Uterus (tissue), 2 donors: ENCODE measurements around the gene SMIM41.

Experiments used
- POLR2A ChIP-seq, 2 donors: fragments of 450-650 bp; IDR thresholded peaks; one replicate each; pipeline ENCODE4 v1.6.1; 2016; ENCODE audit warnings: antibody characterized with exemption in 2 of 2, mild to moderate bottlenecking in 1 of 2, moderate library complexity in 1 of 2
- TF ChIP-seq, protein P1 (sequence below), 4 experiments: fragments of 200-600 bp in 2 of 4; fragments of 450-650 bp in 2 of 4; sonication (generic) in 2 of 4; IDR thresholded peaks; one replicate each; pipeline ENCODE4 v1.5.1; 2016 to 2019; ENCODE audit warnings: antibody characterized with exemption in 4 of 4, mild to moderate bottlenecking in 2 of 4, moderate library complexity in 1 of 4

DNA sequence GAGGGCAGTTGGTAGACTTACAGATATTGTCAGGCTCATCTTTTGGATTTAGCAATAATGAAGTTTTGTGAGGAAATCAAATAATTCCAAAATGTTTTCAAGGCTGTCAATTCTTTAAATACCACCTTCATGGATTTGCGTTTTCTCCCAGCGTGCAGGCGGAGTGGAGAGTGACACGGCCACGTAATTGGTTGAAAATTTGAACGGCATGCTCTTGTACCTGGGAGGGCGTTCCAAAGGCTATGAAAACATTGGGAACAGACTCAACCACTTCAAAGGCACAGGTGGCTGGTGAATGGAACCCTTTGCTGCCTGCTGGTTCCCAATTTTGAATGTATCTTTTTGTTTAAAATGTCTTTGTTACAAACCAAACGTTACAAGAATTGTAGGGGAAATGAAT is 12.4 kb downstream of the SMIM41 start:
- TF ChIP-seq, protein P1, sequence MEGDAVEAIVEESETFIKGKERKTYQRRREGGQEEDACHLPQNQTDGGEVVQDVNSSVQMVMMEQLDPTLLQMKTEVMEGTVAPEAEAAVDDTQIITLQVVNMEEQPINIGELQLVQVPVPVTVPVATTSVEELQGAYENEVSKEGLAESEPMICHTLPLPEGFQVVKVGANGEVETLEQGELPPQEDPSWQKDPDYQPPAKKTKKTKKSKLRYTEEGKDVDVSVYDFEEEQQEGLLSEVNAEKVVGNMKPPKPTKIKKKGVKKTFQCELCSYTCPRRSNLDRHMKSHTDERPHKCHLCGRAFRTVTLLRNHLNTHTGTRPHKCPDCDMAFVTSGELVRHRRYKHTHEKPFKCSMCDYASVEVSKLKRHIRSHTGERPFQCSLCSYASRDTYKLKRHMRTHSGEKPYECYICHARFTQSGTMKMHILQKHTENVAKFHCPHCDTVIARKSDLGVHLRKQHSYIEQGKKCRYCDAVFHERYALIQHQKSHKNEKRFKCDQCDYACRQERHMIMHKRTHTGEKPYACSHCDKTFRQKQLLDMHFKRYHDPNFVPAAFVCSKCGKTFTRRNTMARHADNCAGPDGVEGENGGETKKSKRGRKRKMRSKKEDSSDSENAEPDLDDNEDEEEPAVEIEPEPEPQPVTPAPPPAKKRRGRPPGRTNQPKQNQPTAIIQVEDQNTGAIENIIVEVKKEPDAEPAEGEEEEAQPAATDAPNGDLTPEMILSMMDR (IDR thresholded peaks at IDR 0.05) = no peak
- no peak for TF ChIP-seq POLR2A (IDR thresholded peaks at IDR 0.05)
